ENCODE results near the gene C1orf115.

DNA sequence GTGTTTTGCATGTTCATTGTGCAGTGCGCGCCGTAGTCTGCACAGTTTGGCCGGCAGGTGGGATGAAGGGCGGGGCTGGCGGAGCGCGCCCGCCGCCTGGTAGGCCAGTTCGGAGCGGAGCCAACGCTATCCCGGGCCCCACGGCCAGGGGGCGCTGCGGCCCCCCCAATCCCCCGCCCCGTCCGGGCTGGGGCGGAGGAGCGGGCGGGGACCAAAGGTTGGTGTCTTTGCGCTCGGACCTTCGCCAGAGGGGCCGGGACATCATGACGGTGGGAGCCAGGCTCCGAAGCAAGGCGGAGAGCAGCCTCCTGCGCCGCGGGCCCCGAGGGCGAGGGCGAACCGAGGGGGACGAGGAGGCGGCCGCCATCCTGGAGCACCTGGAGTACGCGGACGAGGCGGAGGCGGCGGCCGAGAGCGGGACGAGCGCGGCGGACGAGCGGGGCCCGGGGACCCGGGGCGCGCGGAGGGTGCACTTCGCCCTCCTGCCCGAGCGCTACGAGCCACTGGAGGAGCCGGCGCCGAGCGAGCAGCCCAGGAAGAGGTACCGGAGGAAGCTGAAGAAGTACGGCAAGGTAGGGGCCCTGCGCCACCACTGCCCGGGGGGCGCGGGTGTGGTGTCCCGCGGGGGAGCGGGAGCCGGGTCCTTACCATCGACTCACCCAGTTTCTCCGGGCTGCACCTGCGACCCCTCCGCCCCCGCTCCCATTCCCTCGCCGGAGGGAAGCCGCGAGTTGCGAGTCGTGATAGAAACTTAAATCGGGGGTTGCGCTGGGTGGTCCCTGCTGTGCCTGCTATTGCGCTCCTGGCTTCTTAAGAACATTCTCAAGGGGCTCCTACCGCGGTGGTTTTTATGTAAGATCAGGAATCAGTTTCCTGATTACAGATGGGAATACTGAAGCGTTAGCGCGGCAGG, at the start of gene C1orf115:
- TF ChIP-seq, protein P1, sequence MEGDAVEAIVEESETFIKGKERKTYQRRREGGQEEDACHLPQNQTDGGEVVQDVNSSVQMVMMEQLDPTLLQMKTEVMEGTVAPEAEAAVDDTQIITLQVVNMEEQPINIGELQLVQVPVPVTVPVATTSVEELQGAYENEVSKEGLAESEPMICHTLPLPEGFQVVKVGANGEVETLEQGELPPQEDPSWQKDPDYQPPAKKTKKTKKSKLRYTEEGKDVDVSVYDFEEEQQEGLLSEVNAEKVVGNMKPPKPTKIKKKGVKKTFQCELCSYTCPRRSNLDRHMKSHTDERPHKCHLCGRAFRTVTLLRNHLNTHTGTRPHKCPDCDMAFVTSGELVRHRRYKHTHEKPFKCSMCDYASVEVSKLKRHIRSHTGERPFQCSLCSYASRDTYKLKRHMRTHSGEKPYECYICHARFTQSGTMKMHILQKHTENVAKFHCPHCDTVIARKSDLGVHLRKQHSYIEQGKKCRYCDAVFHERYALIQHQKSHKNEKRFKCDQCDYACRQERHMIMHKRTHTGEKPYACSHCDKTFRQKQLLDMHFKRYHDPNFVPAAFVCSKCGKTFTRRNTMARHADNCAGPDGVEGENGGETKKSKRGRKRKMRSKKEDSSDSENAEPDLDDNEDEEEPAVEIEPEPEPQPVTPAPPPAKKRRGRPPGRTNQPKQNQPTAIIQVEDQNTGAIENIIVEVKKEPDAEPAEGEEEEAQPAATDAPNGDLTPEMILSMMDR (conservative IDR thresholded peaks at IDR 0.05 in 1 of 2, IDR thresholded peaks at IDR 0.05 in 1 of 2; ENCODE audit: extremely low read depth in 1 of 2, insufficient read depth in 1 of 2, low read depth in 1 of 2, low read length in 2 of 2): peak; percentile 64 to 98
- TF ChIP-seq EZH2 (IDR thresholded peaks at IDR 0.05; ENCODE audit: borderline replicate concordance, low read length): no peak
